GM21619 (cell line): ENCODE measurements around the gene ZNF618.

Source experiments
- ATAC-seq: cut with Tn5 transposase; IDR thresholded peaks from one replicate; pipeline ENCODE4 v1.9.1; 2021; ENCODE audit not compliant: unreplicated experiment

The ZNF618 gene

DNA sequence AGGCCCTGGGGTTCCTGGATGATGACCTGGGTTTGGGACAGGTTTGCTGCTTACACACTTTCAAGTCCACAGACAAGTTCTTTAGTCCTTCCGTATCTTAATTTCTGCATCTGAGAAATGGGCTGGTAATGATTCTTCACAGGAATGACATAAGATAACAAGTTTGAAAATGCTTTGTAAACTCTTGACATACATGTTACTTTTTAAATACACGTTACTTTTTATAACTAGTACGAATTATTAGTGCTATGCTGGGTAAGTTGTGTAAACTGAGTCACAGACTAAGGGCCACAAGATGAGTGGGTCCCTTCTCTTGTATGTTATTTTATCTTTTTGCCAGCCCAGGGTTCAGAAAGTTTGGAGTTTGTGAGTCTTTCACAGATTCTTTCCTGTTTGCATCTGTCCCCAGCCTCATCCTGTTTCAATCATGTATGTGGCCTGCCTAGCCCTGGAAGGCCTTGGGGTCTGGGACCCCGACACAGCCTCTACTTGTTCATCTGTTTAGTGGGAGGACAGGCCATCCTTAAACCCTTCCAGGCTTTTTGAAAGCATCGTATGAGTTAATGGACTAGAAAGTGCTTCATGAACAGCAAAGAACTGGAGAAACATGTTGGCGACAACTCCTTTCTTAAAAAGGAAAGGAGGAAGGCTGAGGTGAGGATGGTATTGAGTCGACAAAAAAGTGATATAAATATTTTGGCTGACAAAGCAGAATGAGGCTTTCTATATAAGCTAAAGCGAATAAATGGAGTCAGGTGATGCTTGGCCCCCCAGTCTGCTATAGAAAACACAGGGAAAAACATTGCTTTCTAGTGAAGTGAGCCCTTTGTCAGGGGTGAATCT, 9.3 kb downstream of the ZNF618 start:
- ATAC-seq: no peak

GRCh38 chr9:113886026-113886369, 9.9 kb downstream of the ZNF618 start:
- no peak for ATAC-seq

DNA sequence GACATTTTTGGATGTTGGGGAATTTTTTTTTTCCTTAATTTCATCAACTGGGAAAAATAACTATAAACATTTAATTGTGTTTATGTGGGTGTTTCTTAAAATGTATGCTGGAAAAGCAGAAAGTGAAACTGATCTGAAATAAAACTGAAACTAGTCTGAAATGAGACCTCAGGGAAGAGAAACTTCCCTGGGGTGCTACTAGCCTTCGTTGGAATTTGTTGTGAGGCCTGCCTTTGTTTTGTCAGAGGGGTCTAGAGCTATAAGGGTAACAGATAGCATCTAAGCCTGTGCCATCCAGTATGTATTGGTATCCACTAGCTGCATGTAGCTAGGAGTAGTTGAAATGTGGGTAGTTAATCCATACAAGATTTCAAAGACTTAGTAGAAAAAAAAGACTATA, 10.4 kb downstream of the ZNF618 start:
- ATAC-seq: no peak

GRCh38 chr9:113886933-113887332, 10.8 kb downstream of the ZNF618 start:
- no peak for ATAC-seq

DNA sequence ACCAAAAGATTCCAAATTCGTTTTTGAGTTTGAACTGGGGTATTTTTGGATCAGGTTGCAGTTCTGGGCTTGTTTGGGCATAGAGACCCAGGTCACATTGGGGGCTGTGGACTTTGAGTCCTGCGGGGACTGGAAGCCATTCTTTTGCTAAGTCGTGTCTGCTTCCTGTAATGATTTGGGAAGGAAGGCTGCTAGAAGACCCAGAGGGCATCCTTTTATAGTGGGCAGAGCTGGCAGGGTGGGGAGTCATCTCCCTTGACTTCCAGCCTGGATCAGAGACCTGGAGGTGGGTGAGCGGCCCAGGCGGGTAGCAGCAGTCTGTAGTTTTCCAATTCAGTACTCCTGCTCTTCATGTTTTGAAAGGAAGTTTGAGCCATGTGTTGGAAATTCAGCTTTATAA, 11.3 kb downstream of the ZNF618 start:
- no peak for ATAC-seq

GRCh38 chr9:113888336-113888735, 12.2 kb downstream of the ZNF618 start:
- no peak for ATAC-seq

DNA sequence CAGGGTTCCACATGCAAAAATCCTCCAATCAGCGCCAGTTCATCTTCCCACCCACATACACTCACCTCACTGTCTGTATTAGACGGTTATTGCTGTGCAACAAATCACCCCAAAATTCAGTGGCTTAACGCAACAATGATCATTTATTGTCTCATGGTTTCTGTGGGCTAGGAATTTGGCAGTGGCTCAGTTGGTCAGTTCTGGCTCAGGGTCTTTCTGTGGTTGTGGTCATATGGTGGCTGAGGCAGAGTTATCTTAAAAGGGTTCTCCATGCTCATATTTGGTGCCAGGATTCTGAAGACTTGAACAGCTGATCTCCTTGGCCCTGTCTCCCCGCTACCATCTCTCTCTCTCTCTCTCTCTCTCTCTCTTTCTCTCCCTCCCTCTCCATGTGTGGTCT, 12.9 kb downstream of the ZNF618 start:
- no peak for ATAC-seq

- ATAC-seq: no peak
Measured at GRCh38 chr9:113890704-113891103, 14.6 kb downstream of the ZNF618 start.

- no peak for ATAC-seq
Measured at GRCh38 chr9:113892861-113893491, 16.9 kb downstream of the ZNF618 start.

GRCh38 chr9:113894166-113894565, 18.1 kb downstream of the ZNF618 start:
- no peak for ATAC-seq

- no peak for ATAC-seq
Measured at GRCh38 chr9:113895526-113895925, 19.4 kb downstream of the ZNF618 start.

GRCh38 chr9:113896713-113897112, 20.6 kb downstream of the ZNF618 start:
- no peak for ATAC-seq

DNA sequence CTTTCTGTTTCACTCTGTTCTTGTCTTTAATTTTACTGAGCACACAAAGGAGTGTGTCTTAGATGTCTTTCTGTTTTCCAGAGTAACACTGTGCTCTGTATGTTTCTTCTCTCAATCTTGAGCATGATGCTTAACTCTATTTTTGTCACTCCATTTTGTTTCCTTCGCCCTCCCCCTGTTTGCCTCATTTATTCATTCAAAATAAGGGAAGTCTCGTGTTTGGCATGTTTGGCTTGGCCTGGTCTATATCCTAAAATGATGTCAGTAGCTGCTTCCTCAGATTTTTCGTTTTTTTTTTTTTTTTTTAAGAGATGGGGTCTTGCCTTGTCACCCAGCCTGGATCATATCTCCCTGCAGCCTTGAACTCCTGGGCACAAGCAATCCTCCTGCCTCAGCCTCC, 22.0 kb downstream of the ZNF618 start:
- no peak for ATAC-seq

DNA sequence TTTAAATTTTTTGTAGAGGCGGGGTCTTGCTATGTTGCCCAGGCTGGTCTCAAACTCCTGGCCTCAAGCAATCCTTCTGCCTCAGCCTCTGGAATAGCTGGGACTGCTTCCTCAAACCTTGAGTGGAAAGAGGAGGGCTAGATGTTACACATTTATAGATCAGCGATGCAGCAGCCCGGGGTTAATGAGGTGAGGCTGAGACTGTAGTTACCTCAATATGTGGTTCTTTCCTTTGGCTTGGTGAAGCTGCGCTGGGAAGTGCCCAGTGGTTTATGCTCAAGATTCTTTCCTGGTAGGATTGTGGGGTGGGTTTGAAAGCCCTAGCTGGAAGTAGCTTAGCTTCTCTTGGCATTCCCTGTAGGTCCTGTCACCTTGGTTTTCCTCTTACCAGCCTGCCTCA, 22.5 kb downstream of the ZNF618 start:
- ATAC-seq: no peak

DNA sequence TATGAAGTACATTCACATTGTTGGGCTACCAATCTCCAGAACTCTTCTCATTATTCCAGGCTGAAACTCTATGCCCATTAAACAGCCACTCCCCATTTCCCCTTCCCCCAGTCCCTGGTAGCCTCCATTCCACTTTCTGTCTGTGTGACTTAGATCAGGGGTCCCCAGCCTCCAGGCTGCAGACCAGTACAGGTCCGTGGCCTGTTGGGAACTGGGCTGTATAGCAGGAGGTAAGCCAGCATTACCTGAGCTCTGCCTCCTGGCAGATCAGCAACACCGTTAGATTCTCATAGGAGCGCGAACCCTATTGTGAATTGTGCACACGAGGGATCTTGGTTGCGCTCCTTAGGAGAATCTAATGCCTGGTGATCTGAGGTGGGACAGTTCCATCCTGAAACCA, 23.1 kb downstream of the ZNF618 start:
- no peak for ATAC-seq

DNA sequence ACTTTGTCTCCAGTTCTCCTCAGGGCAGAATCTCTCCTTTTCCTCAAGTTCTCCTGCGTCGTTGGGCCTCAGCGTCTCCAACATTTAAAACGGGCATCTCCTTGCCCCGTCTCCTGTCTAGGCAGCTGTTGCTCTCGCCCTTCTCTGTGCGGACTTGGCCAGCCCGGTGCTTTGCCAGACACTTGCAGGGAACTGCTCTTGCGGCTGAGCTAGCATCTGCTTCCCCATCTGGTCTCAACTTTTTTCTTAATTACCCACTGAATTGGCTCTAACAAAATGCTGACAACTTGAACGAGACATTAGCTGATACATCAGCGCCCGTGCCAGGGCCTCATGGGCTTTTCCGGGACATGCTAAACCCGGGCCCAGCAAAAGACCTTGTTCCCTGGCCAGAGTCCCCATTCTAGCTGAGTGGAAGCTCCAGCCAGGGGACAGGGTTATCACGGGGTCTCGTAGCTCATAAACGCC, 25.1 kb downstream of the ZNF618 start:
- ATAC-seq: no peak

DNA sequence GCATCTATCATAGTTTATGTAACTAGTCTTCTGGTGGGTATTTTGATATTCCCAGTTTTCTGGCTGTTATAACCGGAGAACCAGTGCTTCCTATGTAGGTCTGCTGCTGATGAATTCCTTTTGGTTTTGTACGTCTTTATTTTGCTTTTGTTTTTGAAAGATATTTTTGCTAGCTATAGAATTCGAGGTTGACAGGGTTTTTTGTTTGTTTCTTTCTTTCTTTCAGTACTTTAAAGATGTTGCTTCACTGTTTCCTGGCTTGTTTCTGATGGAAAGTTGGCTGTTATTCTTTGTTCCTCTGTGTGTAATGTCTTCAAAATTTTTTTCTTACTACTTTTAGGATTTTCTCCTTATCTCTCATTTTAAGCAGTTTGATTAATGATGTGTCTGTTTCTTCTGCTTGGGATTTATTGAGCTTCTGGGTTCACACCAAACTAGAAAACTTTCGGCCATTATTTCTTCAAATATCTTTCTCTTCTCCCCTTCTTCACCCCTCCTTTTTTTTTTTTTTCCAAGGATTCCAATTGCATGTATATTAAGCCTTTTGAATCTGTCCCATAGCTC, 27.5 kb downstream of the ZNF618 start:
- no peak for ATAC-seq

DNA sequence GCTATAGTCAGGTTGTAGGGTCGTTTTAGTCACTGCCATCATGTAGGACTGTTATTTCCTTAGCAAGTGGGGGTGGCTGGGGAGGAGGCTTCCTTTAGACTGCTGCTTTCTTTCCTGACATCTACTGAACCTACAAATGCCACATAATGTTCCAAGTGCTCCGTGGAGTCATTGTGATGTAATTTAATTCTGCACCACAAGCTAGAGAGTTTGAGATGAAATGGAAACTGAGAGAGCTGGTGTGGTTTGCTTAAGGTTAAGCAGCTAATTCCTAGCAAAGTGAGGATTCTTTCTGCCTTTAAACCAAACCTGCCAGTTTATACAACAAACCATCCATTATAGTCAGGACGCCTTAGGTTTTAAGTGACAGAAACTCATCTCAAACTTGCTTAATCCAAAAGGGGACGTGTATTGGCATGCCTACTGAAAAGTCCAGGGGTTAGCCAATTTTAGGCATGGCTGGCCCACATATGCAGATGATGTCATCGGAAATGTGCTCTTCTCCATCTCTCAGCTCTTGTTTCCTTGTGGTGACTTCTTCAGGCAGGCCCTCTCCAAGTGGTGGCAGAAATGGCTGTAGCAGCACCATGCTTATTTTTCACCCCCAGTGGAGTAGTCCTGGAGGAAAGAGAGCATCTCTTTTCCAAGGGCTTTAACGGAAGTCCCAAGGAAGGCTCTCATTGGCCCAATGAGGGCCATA, 30.5 kb downstream of the ZNF618 start:
- no peak for ATAC-seq

DNA sequence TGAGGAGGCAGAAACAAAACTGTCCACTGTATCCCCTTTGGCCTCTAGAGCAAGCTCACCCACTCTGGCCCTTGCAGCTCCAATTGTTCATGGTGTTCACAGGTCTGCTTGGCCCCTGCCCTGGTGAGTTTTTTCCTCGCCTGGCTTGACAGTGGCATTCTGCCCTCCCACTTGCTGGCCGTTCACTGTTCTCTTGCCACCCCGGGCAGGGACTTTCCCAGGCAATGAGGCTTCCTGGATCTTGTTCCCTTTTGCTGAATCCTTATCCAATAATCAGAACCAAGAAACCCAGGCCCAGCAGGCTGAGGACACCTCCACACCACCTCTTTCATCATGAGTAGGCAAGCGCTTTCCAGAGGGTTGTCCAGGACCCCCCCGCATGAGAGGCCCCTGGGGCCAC, 31.2 kb downstream of the ZNF618 start:
- no peak for ATAC-seq

- ATAC-seq: no peak
Measured at GRCh38 chr9:113909421-113909820, 33.3 kb downstream of the ZNF618 start.

DNA sequence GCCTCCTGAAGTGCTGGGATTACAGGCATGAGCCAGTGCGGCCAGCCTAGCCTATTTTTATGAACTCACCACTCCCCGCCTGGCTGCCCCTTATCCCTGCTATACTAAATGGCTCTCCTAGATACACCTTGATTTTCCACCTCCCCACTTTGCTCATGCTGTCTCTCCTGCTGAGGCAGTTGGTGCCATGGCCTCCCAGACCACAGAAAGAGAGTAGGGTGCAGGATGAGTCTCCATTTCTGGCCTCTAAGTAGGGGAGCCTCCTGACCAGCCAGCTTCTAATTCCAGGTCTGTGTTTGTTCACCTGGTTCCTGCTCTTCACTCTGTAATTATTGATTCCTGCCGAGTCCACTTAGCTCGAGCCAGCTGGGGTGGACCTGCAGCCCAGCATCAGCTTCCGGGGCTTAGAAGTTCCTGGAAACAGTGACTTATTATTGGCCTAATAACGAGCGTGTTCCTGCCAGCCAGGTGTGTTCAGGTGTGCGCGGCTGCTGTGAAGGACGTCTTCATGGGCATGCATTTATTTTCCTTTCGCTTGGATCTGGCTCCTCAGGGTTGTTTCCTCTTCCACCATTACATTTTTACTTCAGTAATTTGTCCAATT, 34.0 kb downstream of the ZNF618 start:
- no peak for ATAC-seq
